ENCODE results near the gene MYRIP. TPM values are rescaled to one million over a fixed set of nuclear protein-coding genes. Genes with fewer than 3 reads are reported as not detected.
A peak's percentile ranks its signal among the peaks of the same experiment; 100 is the strongest.

The MYRIP gene
- total RNA-seq, 1 donor from 2014 or later, result 0.27 TPM

GRCh38 chr3:39965461-39965860 lies 156.1 kb downstream of the MYRIP start:
- no peak for DNase-seq (ENCODE audit: low read depth)

GRCh38 chr3:39965997-39966396 lies 156.6 kb downstream of the MYRIP start:
- DNase-seq (ENCODE audit: low read depth), result no peak

GRCh38 chr3:39970982-39971381 lies 161.6 kb downstream of the MYRIP start:
- no peak for DNase-seq (ENCODE audit: low read depth)

GRCh38 chr3:39971559-39972031 lies 162.2 kb downstream of the MYRIP start:
- no peak for DNase-seq (ENCODE audit: low read depth)

- no peak for DNase-seq (ENCODE audit: low read depth)
Measured at GRCh38 chr3:39972508-39972907, 163.1 kb downstream of the MYRIP start.

- no peak for DNase-seq (ENCODE audit: low read depth)
Measured at GRCh38 chr3:39977058-39977794, 167.8 kb downstream of the MYRIP start.

- no peak for DNase-seq (ENCODE audit: low read depth)
Measured at GRCh38 chr3:39978308-39978707, 168.9 kb downstream of the MYRIP start.

GRCh38 chr3:39980058-39980457 lies 170.6 kb downstream of the MYRIP start:
- DNase-seq (ENCODE audit: low read depth), result no peak

- DNase-seq (ENCODE audit: low read depth), result no peak
Measured at GRCh38 chr3:39980781-39981180, 171.4 kb downstream of the MYRIP start.

GRCh38 chr3:39981547-39982184 lies 172.3 kb downstream of the MYRIP start:
- no peak for DNase-seq (ENCODE audit: low read depth)

GRCh38 chr3:39982665-39983357 lies 173.4 kb downstream of the MYRIP start:
- DNase-seq (ENCODE audit: low read depth), result no peak

GRCh38 chr3:39989746-39990145 lies 180.3 kb downstream of the MYRIP start:
- DNase-seq (ENCODE audit: low read depth), result no peak

GRCh38 chr3:39990532-39990931 lies 181.1 kb downstream of the MYRIP start:
- DNase-seq (ENCODE audit: low read depth), result peak; percentile 39

GRCh38 chr3:40008796-40009195 lies 199.4 kb downstream of the MYRIP start:
- DNase-seq (ENCODE audit: low read depth), result no peak

GRCh38 chr3:40009991-40010390 lies 200.6 kb downstream of the MYRIP start:
- DNase-seq (ENCODE audit: low read depth), result no peak

- no peak for DNase-seq (ENCODE audit: low read depth)
Measured at GRCh38 chr3:40012381-40012780, 203.0 kb downstream of the MYRIP start.

GRCh38 chr3:40016391-40016790 lies 207.0 kb downstream of the MYRIP start:
- DNase-seq (ENCODE audit: low read depth), result no peak

GRCh38 chr3:40018369-40018768 lies 209.0 kb downstream of the MYRIP start:
- DNase-seq (ENCODE audit: low read depth), result no peak

GRCh38 chr3:40019376-40019775 lies 210.0 kb downstream of the MYRIP start:
- DNase-seq (ENCODE audit: low read depth), result no peak

GRCh38 chr3:40020689-40021088 lies 211.3 kb downstream of the MYRIP start:
- DNase-seq (ENCODE audit: low read depth), result peak; percentile 18

GRCh38 chr3:40021338-40021737 lies 211.9 kb downstream of the MYRIP start:
- no peak for DNase-seq (ENCODE audit: low read depth)

GRCh38 chr3:40022297-40022827 lies 213.0 kb downstream of the MYRIP start:
- DNase-seq (ENCODE audit: low read depth), result no peak

Measured in myocyte (in vitro differentiated cells).